Activated B cell treated with CpG ODN at 0.5 μM for 24 hours (primary cell): ENCODE measurements around the gene TRPM4. TPM values are rescaled to one million over a fixed set of nuclear protein-coding genes. Genes with fewer than 3 reads are reported as not detected.

Experiments
- ATAC-seq: fragments of 200-7000 bp; cut with Tn5 transposase; one replicate; pipeline ENCODE4 v1.10.0; 2021; ENCODE audit warnings: low read depth, mild to moderate bottlenecking, moderate library complexity
- CTCF ChIA-PET: fragments of 350-600 bp; sonication (Branson Sonifier 250); formaldehyde crosslinking; loops from one replicate; lab custom pipeline; 2021; ENCODE audit warnings: antibody characterized with exemption; lab: Charles Lee
- POLR2A ChIA-PET: fragments of 350-600 bp; sonication (Branson Sonifier 250); formaldehyde crosslinking; loops from one replicate; lab custom pipeline; 2021; ENCODE audit warnings: antibody characterized with exemption; lab: Charles Lee
- DNase-seq: peaks from one replicate; pipeline ENCODE4 v3.0.0; 2022
- H3K27ac Mint-ChIP-seq: one replicate; pipeline ENCODE4 v1.8.0; 2020; ENCODE audit warnings: mixed read lengths
- H3K27me3 Mint-ChIP-seq: one replicate; pipeline ENCODE4 v1.8.0; 2021; ENCODE audit warnings: mixed read lengths
- H3K36me3 Mint-ChIP-seq: one replicate; pipeline ENCODE4 v1.8.0; 2021; ENCODE audit warnings: low read depth, mixed read lengths
- H3K4me1 Mint-ChIP-seq: one replicate; pipeline ENCODE4 v1.8.0; 2021; ENCODE audit warnings: mixed read lengths
- H3K4me3 Mint-ChIP-seq: one replicate; pipeline ENCODE4 v1.8.0; 2020; ENCODE audit warnings: mild to moderate bottlenecking, mixed read lengths
- H3K9me3 Mint-ChIP-seq: one replicate; pipeline ENCODE4 v1.8.0; 2020; ENCODE audit warnings: mixed read lengths
- CTCF ChIP-seq: fragments of 200-600 bp; IDR thresholded peaks from one replicate; pipeline ENCODE4 v1.8.0; 2022; ENCODE audit warnings: antibody characterized with exemption, mild to moderate bottlenecking
- intact Hi-C: fragments of 100-400 bp; cut with micrococcal nuclease; formaldehyde crosslinking; loops from one replicate; pipeline ENCODE4 v1.15.1; 2024
- total RNA-seq: library from RNA; stranded (reverse); gene quantifications from 2 replicates; pipeline ENCODE4 v1.2.3, GENCODE V29; 2022

The TRPM4 gene
- total RNA-seq, 1 donor from 2014 or later = not detected

DNA sequence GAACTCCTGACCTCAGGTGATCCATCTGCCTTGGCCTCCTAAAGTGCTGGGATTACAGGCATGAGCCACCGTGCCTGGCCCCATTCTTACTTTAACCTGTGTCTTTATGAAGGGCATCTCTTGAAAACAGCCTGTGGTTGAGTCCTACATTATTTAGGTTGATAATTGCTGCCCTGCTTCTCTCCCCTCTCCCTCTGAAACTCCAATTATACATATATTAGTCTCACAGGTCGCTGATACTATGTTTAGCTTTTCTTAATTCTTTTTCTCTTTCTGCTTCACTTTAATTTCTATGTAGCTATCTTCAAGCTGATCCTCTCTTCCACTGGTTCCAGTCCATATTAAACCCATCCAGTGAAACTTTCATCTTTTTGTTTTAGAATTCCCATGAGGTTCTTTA lies 92.3 kb downstream of the TRPM4 start:
- no peaks in the 10 kb centered on the region for H3K36me3 Mint-ChIP-seq
- DNase-seq (no peak), ATAC-seq (no peak)
- intact Hi-C loops = no loop called here
- H3K27ac Mint-ChIP-seq = no peak overlapping the region
- ChIA-PET POLR2A (no interaction called here), CTCF (no interaction called here)
- H3K4me1 Mint-ChIP-seq = no peaks in the 10 kb centered on the region
- H3K9me3 Mint-ChIP-seq = no peaks in the 10 kb centered on the region
- TF ChIP-seq CTCF = no peak
- peaks cover 27% of the 10 kb centered on the region for H3K27me3 Mint-ChIP-seq
- no peak overlapping the region for H3K4me3 Mint-ChIP-seq

DNA sequence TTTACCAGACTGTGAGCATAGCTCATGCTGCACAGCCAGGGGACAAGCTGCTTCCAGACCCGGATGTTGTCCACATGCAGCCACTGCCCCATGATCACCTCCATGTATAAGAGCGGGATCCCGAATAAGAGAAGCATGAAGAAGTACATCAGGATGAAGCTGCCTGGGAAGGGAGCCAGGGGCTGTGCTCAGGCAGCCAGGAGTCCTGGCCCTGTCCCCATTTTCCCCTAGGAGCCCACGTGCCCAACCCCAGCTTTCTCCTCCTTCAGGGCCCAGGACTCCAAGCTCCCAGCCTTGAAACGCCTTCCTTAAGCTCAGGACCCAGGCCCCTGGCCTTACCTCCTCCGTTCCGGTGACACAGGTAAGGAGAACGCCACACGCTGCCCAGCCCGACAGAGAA lies 98.1 kb downstream of the TRPM4 start:
- POLR2A ChIA-PET = no interaction called here
- H3K9me3 Mint-ChIP-seq = peaks cover 17% of the 10 kb centered on the region
- ATAC-seq (no peak), DNase-seq (no peak)
- H3K4me3 Mint-ChIP-seq = no peak overlapping the region
- intact Hi-C loops = no loop called here
- no peak for TF ChIP-seq CTCF
- H3K36me3 Mint-ChIP-seq = peaks cover 8% of the 10 kb centered on the region
- H3K4me1 Mint-ChIP-seq = no peaks in the 10 kb centered on the region
- H3K27ac Mint-ChIP-seq = no peak overlapping the region
- CTCF ChIA-PET = no interaction called here
- H3K27me3 Mint-ChIP-seq = peaks cover 42% of the 10 kb centered on the region

DNA sequence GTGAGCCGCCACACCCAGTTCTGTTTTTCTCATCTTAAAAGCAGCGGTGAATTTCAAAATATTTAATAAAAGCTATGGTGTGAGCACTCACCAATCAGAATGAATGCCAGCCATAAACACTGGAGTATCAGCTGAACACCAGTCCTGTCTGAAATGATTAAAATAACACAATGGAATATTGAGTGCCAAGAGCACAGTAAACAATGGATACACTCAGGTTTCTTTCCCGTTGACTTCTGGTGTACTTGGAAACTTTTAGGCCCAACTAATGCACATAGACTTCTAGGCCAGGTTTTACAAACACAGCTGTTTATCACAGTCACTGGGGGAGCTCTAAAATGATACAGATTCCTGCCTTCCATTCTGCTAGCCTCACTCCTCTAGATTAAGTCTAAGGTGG lies 99.1 kb downstream of the TRPM4 start:
- no peak for ATAC-seq
- ChIA-PET CTCF (no interaction called here), POLR2A (no interaction called here)
- Mint-ChIP-seq H3K27ac (no peak overlapping the region), H3K4me1 (no peaks in the 10 kb centered on the region), H3K27me3 (peaks cover 40% of the 10 kb centered on the region), H3K4me3 (no peak overlapping the region), H3K9me3 (peaks cover 17% of the 10 kb centered on the region), H3K36me3 (peaks cover 8% of the 10 kb centered on the region)
- intact Hi-C loops = no loop called here
- DNase-seq = no peak
- TF ChIP-seq CTCF = no peak

Other genes with a start within 250 kb of the TRPM4 start
- not detected in 2 replicates for gene DHDH, start 224.1 kb upstream of the TRPM4 start, total RNA-seq
- gene BAX, start 202.9 kb upstream of the TRPM4 start, total RNA-seq = 111 and 129 TPM in 2 replicates
- 888 and 935 TPM in 2 replicates for gene FTL, start 192.5 kb upstream of the TRPM4 start, total RNA-seq
- 50.7 and 52.7 TPM in 2 replicates for gene GYS1, start 164.5 kb upstream of the TRPM4 start, total RNA-seq
- 75.6 and 79.4 TPM in 2 replicates for gene RUVBL2, start 163.9 kb upstream of the TRPM4 start, total RNA-seq
- gene LHB, start 140.7 kb upstream of the TRPM4 start, total RNA-seq = not detected in 2 replicates
- not detected in 2 replicates for gene CGB3, start 133.5 kb upstream of the TRPM4 start, total RNA-seq
- not detected in 2 replicates for gene CGB2, start 125.9 kb upstream of the TRPM4 start, total RNA-seq
- gene CGB1, start 120.9 kb upstream of the TRPM4 start, total RNA-seq = not detected in 2 replicates
- gene CGB5, start 113.9 kb upstream of the TRPM4 start, total RNA-seq = not detected in 2 replicates
- gene CGB8, start 108.7 kb upstream of the TRPM4 start, total RNA-seq = not detected in 2 replicates
- gene CGB7, start 100.0 kb upstream of the TRPM4 start, total RNA-seq = not detected in 2 replicates
- gene NTF4, start 93.0 kb upstream of the TRPM4 start, total RNA-seq = not detected in 2 replicates
- not detected in 2 replicates for gene KCNA7, start 85.1 kb upstream of the TRPM4 start, total RNA-seq
- gene SNRNP70, start 72.3 kb upstream of the TRPM4 start, total RNA-seq = 268 and 298 TPM in 2 replicates
- gene LIN7B, start 43.4 kb upstream of the TRPM4 start, total RNA-seq = 3.6 and 4.4 TPM in 2 replicates
- gene C19orf73, start 38.6 kb upstream of the TRPM4 start, total RNA-seq = 0.98 and 1.0 TPM in 2 replicates
- gene PPFIA3, start 38.2 kb upstream of the TRPM4 start, total RNA-seq = 1.2 and 3.6 TPM in 2 replicates
- not detected in 2 replicates for gene HRC, start 2.4 kb upstream of the TRPM4 start, total RNA-seq
- 14.8 and 19.3 TPM in 2 replicates for gene SLC6A16, start 167.4 kb downstream of the TRPM4 start, total RNA-seq
- 1,587 and 1,688 TPM in 2 replicates for gene CD37, start 177.6 kb downstream of the TRPM4 start, total RNA-seq
- gene TEAD2, start 204.6 kb downstream of the TRPM4 start, total RNA-seq = 5.3 TPM in 2 replicates
- gene DKKL1, start 206.1 kb downstream of the TRPM4 start, total RNA-seq = 0.71 and 0.76 TPM in 2 replicates
- gene KASH5, start 230.5 kb downstream of the TRPM4 start, total RNA-seq = 0.62 and 0.66 TPM in 2 replicates